Mononuclear cell (primary cell): ENCODE data around the gene IP6K1. TPM values are rescaled to one million over a fixed set of nuclear protein-coding genes. Genes with fewer than 3 reads are reported as not detected.
"Not testable (repeated sequence)": the region's sequence is repeated elsewhere in the genome, so short reads cannot be mapped to it uniquely, and the experiment has no call there.

ENCODE experiments used
- H3K27me3 ChIP-seq: 2 replicates; pipeline ENCODE4 v1.6.0; 2011; ENCODE audit warnings: low read length, control low read depth; ENCODE audit not compliant: insufficient read depth
- H3K4me1 ChIP-seq: 2 replicates; pipeline ENCODE4 v1.5.1; 2011; ENCODE audit warnings: mild to moderate bottlenecking, low read length, control low read depth; ENCODE audit not compliant: insufficient read depth
- H3K4me3 ChIP-seq: 2 replicates; pipeline ENCODE4 v1.5.1; 2011; ENCODE audit warnings: mild to moderate bottlenecking, low read length, moderate library complexity
- H3K9me3 ChIP-seq: 2 replicates; pipeline ENCODE4 v1.5.1; 2011; ENCODE audit warnings: low read depth, mild to moderate bottlenecking, control low read depth, low read length
- total RNA-seq: library from RNA; depleted of rRNA; stranded (reverse); fragments of >200 nt; gene quantifications from one replicate; pipeline ENCODE4 v1.2.3, GENCODE V29; 2012

Gene IP6K1
- total RNA-seq, 1 donor = 31.7 TPM

GRCh38 chr3:49759226-49759625, 27.1 kb downstream of the IP6K1 start:
- H3K9me3 ChIP-seq = no peaks in the 10 kb centered on the region
- H3K4me3 ChIP-seq = no peak overlapping the region
- H3K27me3 ChIP-seq = no peaks in the 10 kb centered on the region
- no peaks in the 10 kb centered on the region for H3K4me1 ChIP-seq

- Histone ChIP-seq H3K9me3 (no peaks in the 10 kb centered on the region), H3K27me3 (no peaks in the 10 kb centered on the region), H3K4me1 (no peaks in the 10 kb centered on the region), H3K4me3 (no peak overlapping the region)
Observed at GRCh38 chr3:49757197-49757596, 29.1 kb downstream of the IP6K1 start.

- Histone ChIP-seq H3K4me3 (no peak overlapping the region), H3K27me3 (no peaks in the 10 kb centered on the region), H3K4me1 (no peaks in the 10 kb centered on the region), H3K9me3 (no peaks in the 10 kb centered on the region)
Observed at GRCh38 chr3:49756036-49756435, 30.3 kb downstream of the IP6K1 start.

GRCh38 chr3:49754536-49754935, 31.8 kb downstream of the IP6K1 start:
- H3K9me3 ChIP-seq = no peaks in the 10 kb centered on the region
- no peaks in the 10 kb centered on the region for H3K4me1 ChIP-seq
- H3K4me3 ChIP-seq = no peak overlapping the region
- H3K27me3 ChIP-seq = no peaks in the 10 kb centered on the region

- Histone ChIP-seq H3K4me1 (no peaks in the 10 kb centered on the region), H3K9me3 (no peaks in the 10 kb centered on the region), H3K4me3 (no peak overlapping the region), H3K27me3 (no peaks in the 10 kb centered on the region)
Observed at GRCh38 chr3:49751501-49751900, 34.8 kb downstream of the IP6K1 start.

- Histone ChIP-seq H3K27me3 (no peaks in the 10 kb centered on the region), H3K4me1 (no peaks in the 10 kb centered on the region), H3K4me3 (no peak overlapping the region), H3K9me3 (no peaks in the 10 kb centered on the region)
Observed at GRCh38 chr3:49750056-49750455, 36.3 kb downstream of the IP6K1 start.

- not testable (repeated sequence) for H3K9me3 ChIP-seq, H3K4me3 ChIP-seq, H3K27me3 ChIP-seq, H3K4me1 ChIP-seq
Observed at GRCh38 chr3:49748874-49749273, 37.5 kb downstream of the IP6K1 start.

- Histone ChIP-seq H3K9me3 (no peaks in the 10 kb centered on the region), H3K4me3 (no peak overlapping the region), H3K27me3 (no peaks in the 10 kb centered on the region), H3K4me1 (no peaks in the 10 kb centered on the region)
Observed at GRCh38 chr3:49747792-49748480, 38.4 kb downstream of the IP6K1 start.

GRCh38 chr3:49745986-49746385, 40.4 kb downstream of the IP6K1 start:
- no peaks in the 10 kb centered on the region for H3K4me1 ChIP-seq
- H3K4me3 ChIP-seq = no peak overlapping the region
- H3K9me3 ChIP-seq = no peaks in the 10 kb centered on the region
- no peaks in the 10 kb centered on the region for H3K27me3 ChIP-seq

GRCh38 chr3:49740427-49740826, 45.9 kb downstream of the IP6K1 start:
- H3K4me3 ChIP-seq = no peak overlapping the region
- no peaks in the 10 kb centered on the region for H3K27me3 ChIP-seq
- H3K4me1 ChIP-seq = no peaks in the 10 kb centered on the region
- H3K9me3 ChIP-seq = no peaks in the 10 kb centered on the region

GRCh38 chr3:49738067-49738713, 48.2 kb downstream of the IP6K1 start:
- no peaks in the 10 kb centered on the region for H3K27me3 ChIP-seq
- H3K4me1 ChIP-seq = peaks cover 12% of the 10 kb centered on the region
- H3K4me3 ChIP-seq = no peak overlapping the region
- no peaks in the 10 kb centered on the region for H3K9me3 ChIP-seq

- Histone ChIP-seq H3K27me3 (no peaks in the 10 kb centered on the region), H3K9me3 (no peaks in the 10 kb centered on the region), H3K4me3 (no peak overlapping the region), H3K4me1 (peaks cover 12% of the 10 kb centered on the region)
Observed at GRCh38 chr3:49734752-49735151, 51.6 kb downstream of the IP6K1 start.

- no peaks in the 10 kb centered on the region for H3K27me3 ChIP-seq
- no peaks in the 10 kb centered on the region for H3K9me3 ChIP-seq
Observed at GRCh38 chr3:49733551-49733950, 52.8 kb downstream of the IP6K1 start.

GRCh38 chr3:49732597-49732996, 53.7 kb downstream of the IP6K1 start:
- peaks cover 12% of the 10 kb centered on the region for H3K4me1 ChIP-seq
- no peak overlapping the region for H3K4me3 ChIP-seq
- no peaks in the 10 kb centered on the region for H3K9me3 ChIP-seq
- H3K27me3 ChIP-seq = no peaks in the 10 kb centered on the region

More at GRCh38 chr3:49733551-49733950, 52.8 kb downstream of the IP6K1 start:
- peaks cover 12% of the 10 kb centered on the region for H3K4me1 ChIP-seq
- H3K4me3 ChIP-seq = no peak overlapping the region

- H3K27me3 ChIP-seq = no peaks in the 10 kb centered on the region
- no peaks in the 10 kb centered on the region for H3K9me3 ChIP-seq
- H3K4me1 ChIP-seq = peaks cover 14% of the 10 kb centered on the region
- no peak overlapping the region for H3K4me3 ChIP-seq
Observed at GRCh38 chr3:49729966-49730609, 56.3 kb downstream of the IP6K1 start.
